ENCODE measurements around the gene DYNLT5. TPM values are rescaled to one million over a fixed set of nuclear protein-coding genes. Genes with fewer than 3 reads are reported as not detected.

DYNLT5 gene
- total RNA-seq, 1 experiment from 2014 or later: 0.83 TPM

DNA sequence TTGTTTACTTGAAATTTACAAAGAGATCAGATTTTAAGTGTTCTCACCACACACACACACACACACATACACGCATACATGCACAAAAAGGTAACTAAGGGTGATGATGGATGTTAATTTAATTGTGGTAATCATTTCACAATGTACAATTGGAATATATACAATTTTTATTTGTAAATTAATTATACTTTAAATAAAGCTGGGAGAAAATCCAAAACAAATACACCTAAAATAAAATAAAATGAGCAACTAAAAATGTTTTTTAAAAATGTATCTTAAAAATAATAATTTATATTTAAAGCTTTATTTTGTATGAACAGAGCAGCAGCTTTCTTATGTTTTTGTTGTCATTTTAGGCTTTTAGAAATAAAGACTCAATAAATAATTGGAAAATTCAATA lies 57.0 kb downstream of the DYNLT5 start:
- Mint-ChIP-seq H3K27me3 (ENCODE audit: low read depth) (no peaks in the 10 kb centered on the region), H3K27ac (no peak overlapping the region), H3K4me3 (no peak overlapping the region), H3K9me3 (no peaks in the 10 kb centered on the region), H3K4me1 (no peaks in the 10 kb centered on the region), H3K36me3 (ENCODE audit: insufficient read depth in 1 of 3, low read depth in 3 of 3) (no peaks in the 10 kb centered on the region)
- H3K23ac ChIP-seq (ENCODE audit: insufficient read length, low read depth, low read length): no peak overlapping the region
- no peak for DNase-seq
- no peak overlapping the region for H2AK5ac ChIP-seq (ENCODE audit: insufficient read length, low read length)
- H3K23me2 ChIP-seq (ENCODE audit: insufficient read length, low read depth, low read length, poor library complexity, severe bottlenecking): no peaks in the 10 kb centered on the region
- H3K4me1 ChIP-seq (ENCODE audit: insufficient read depth, low read length): no peaks in the 10 kb centered on the region
- no peak overlapping the region for H2AFZ ChIP-seq (ENCODE audit: low read length)
- no peak overlapping the region for H3K18ac ChIP-seq (ENCODE audit: insufficient read length, low read depth, low read length)
- no peaks in the 10 kb centered on the region for H3K9me3 ChIP-seq (ENCODE audit: control insufficient read depth, low read depth, low read length)
- no peak overlapping the region for H4K91ac ChIP-seq (ENCODE audit: insufficient read length, low read depth, low read length)
- no peak overlapping the region for H2BK12ac ChIP-seq (ENCODE audit: insufficient read length, low read depth, low read length)
- no peaks in the 10 kb centered on the region for H4K20me1 ChIP-seq (ENCODE audit: control insufficient read depth, insufficient read depth, insufficient read length)
- H3K79me2 ChIP-seq (ENCODE audit: insufficient read depth, low read length): no peaks in the 10 kb centered on the region
- no peak overlapping the region for H3K27ac ChIP-seq (ENCODE audit: insufficient read length, low read depth, low read length)
- no peak overlapping the region for H2BK20ac ChIP-seq (ENCODE audit: low read depth, low read length, poor library complexity, severe bottlenecking)
- no peak overlapping the region for H4K5ac ChIP-seq (ENCODE audit: insufficient read length, low read depth, low read length)
- no peak overlapping the region for H2BK5ac ChIP-seq (ENCODE audit: insufficient read length, low read length)
- no peak overlapping the region for H4K8ac ChIP-seq (replicated peaks; ENCODE audit: insufficient read length, low read depth, low read length)
- H3K79me1 ChIP-seq (ENCODE audit: insufficient read depth, low read depth, low read length, poor library complexity, severe bottlenecking): no peaks in the 10 kb centered on the region
- H3K9ac ChIP-seq (ENCODE audit: extremely low read depth, insufficient read length, low read length): no peak overlapping the region
- H3K27me3 ChIP-seq (ENCODE audit: insufficient read depth, low read length): no peaks in the 10 kb centered on the region
- no peak overlapping the region for H3K14ac ChIP-seq (ENCODE audit: insufficient read depth, low read length)
- H3T11ph ChIP-seq (ENCODE audit: low read length): no peak overlapping the region
- no peak overlapping the region for H2BK15ac ChIP-seq (ENCODE audit: low read depth, low read length)
- no peak overlapping the region for H3K56ac ChIP-seq (ENCODE audit: insufficient read length, low read depth, low read length)
- no peak overlapping the region for H3K4ac ChIP-seq (ENCODE audit: low read depth, low read length)
- no peak overlapping the region for H3K4me2 ChIP-seq (ENCODE audit: insufficient read depth, insufficient read length, low read length)
- WGBS (ENCODE audit: extremely low coverage, insufficient read length, low lambda C conversion rate): no CpG with 5 or more reads among the region's 1 CpG
- no peak overlapping the region for H2BK120ac ChIP-seq (ENCODE audit: low read depth, low read length, poor library complexity, severe bottlenecking)
- no peak for TF ChIP-seq CTCF (conservative IDR thresholded peaks at IDR 0.05)
